Choroid plexus epithelial cell (primary cell): Measurements from ENCODE around the gene HINT3.

Experiments
- DNase-seq: peaks from one replicate; pipeline ENCODE4 v3.0.0-alpha.2; 2010; ENCODE audit warnings: low read depth
- H3K4me3 ChIP-seq: 2 replicates; pipeline ENCODE4 v1.5.1; 2011; ENCODE audit warnings: low read depth, mild to moderate bottlenecking, control low read depth, low read length, moderate library complexity
- CTCF ChIP-seq: conservative IDR thresholded peaks from 2 replicates; pipeline ENCODE4 v1.5.1; 2011; ENCODE audit warnings: low read depth, mild to moderate bottlenecking, control low read depth, inconsistent platforms, low read length, moderate library complexity

The HINT3 gene

DNA sequence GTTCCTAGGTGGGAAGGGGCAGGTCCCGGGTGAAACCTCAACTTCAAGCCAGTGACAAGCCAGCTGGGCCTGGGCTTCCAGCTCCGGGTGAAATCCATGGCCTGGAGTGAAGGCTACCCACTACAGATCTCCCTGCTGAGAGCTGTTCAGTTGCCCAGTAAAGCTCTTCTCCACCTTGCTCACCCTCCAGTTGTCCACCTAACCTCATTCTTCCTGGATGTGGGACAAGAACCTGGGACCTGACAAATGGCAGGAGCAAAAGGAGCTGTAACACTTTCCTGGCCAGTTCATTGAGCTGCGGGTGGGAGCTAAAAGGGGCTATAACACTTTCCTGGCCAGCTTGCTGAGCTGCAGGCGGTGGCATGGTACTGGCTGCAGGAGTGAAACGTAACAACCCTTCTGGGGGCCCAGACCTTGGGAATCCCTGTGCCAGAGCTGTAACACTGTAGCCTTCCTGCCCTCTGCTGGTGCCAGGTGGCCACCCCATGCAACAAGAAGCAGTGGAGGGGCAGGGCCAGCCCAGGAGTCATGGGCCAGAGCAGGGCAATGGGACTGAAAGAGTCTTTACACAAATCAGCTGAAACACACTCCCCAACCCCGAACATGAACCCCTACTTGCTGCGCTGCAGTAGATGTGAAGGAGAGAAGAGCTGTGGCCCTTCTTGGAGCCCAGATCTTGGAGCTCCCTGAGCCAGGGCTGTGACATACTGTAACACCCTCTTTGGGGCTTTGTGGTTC is 3.6 kb upstream of the HINT3 start:
- peak; percentile 56 for TF ChIP-seq CTCF
- peak; percentile 50 for DNase-seq
- H3K4me3 ChIP-seq, result no peak overlapping the region

- peak; percentile 45 for TF ChIP-seq CTCF
- no peak for DNase-seq
Observed at GRCh38 chr6:125953502-125953875, 3.1 kb upstream of the HINT3 start.

DNA sequence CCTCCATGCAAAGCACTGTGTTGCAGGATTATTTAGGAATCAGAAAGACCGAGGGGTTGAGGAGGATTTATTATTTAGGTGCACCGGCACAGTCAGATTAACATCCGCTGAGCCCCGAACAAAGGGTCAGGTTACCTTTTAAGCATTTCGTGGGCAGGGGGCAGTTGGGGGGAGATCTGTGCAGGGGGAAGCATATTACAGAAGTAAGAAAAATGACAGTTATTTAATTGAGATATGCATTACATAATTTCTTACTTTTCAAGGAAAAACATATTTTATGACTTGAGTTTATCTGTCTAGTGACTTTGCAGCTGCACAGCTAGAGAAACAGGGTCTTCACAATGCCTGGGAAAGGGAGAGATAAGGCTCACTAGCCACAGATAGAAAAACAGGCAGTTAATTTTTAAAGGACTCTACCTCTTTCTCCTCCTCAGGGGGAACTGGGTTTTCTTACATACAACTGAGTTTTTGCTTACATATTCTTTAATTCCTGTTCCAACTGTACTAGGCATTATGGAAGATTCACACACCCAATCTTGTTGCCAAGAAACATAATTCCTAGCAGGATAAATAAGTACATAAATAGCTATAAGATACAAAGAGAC is 1.7 kb upstream of the HINT3 start:
- no peak for TF ChIP-seq CTCF
- no peak overlapping the region for H3K4me3 ChIP-seq
- DNase-seq, result no peak

More at GRCh38 chr6:125953502-125953875, 3.1 kb upstream of the HINT3 start:
- no peak overlapping the region for H3K4me3 ChIP-seq

DNA sequence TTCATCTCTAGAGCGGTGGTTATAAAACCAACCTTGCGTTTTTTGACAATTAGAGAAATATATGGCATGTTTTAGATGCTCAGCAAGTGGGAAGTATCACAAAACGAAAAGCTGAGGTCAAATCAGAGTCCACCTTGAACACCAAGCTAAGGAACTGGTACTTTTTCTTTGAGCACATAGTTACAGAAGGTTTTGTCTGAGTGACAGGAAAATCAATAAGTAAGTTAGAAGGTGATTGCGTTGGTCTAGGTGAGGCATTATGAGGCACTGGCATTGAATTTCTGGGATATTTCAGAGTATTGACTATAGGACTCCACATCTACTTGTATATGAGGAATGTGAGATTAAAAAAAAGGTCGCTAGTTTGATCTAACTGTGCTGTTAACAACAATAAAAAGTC is 597 bp upstream of the HINT3 start:
- peak overlapping the region; percentile 98 for H3K4me3 ChIP-seq
- no peak for DNase-seq
- TF ChIP-seq CTCF, result no peak

DNA sequence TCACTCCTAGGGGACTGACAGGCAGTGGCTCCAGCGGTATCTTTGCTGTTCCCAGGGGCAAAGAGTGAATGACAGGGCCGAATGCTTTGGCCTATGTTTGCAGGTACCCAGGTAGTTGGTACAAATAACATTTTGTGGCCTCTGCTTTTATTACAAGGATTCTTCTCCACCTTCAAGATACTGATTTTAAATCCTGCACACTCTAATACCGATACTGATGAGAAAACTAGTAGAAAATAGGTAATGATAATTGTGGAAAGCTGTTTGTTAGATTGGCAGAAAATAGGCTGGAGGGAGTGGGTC is 772 bp downstream of the HINT3 start:
- DNase-seq, result no peak
- peak overlapping the region; percentile 98 for H3K4me3 ChIP-seq
- TF ChIP-seq CTCF, result no peak

GRCh38 chr6:125957845-125958244 is 1.3 kb downstream of the HINT3 start:
- TF ChIP-seq CTCF, result no peak
- DNase-seq, result peak; percentile 78
- peak overlapping the region; percentile 98 for H3K4me3 ChIP-seq

DNA sequence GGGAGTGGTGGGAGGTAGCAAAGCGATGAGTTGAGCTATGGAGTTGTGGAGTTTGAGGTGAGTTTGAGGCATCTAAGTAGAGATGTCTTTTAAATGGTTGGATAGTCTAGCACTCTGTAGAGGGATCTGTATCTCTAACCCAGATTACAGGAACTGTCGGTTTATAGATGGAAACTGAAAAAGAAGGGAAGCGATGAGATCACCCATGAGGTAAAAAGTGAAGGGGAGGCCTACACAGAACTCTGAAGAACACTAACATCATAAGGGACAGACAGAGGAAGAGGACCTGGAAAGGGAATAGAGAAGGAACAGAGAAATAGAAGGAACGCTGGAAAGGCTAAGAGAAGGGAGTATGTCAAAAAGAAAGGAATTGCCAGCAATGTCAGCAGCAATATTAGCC is 2.5 kb downstream of the HINT3 start:
- H3K4me3 ChIP-seq, result no peak overlapping the region
- DNase-seq, result no peak
- no peak for TF ChIP-seq CTCF
